Stimulated activated CD8-positive, alpha-beta memory T cell treated with anti-CD3 and anti-CD28 coated beads, Interleukin-4, amount 100 ng/mL, for 48 hours (primary cell): ENCODE measurements around the gene UPK1A.
"Not testable (repeated sequence)": the region's sequence is repeated elsewhere in the genome, so short reads cannot be mapped to it uniquely, and the experiment has no call there.

Experiments
- DNase-seq: peaks from one replicate; pipeline ENCODE4 v3.0.0-alpha.2; 2020

Gene UPK1A

DNA sequence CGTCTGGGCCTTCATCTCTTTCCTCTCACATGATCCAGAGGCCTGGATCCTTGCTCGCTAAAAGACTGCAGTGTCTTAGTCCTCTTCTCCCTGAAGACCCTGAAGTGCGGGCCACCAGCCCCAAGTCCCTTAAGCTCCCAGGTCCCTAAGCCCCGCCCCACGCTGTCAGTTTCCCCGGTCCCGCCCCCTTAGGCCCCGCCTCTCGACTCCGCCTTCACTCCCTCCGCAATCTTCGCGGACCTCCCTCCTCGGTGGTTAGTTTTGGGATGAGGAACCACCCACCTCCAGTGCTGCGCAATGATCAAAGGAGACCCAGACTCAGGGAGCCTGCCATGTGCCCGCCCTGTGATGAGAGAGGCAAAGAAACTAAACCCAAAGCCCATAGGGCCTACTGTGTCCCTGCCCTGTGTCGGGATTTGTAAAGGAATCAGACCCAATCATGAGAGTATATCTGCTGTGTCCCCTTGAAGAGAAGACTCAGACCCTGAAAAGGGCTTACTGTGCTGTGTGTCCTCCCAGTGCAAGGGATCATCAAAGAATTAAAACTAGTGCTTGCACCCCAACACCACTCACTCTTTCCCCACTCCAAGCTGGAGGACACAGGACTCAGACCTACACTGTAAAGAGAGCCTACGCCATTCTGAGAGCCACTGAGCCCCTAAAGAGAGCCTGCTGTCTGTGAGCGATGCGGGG is 21.2 kb upstream of the UPK1A start:
- DNase-seq = peak; percentile 98

DNA sequence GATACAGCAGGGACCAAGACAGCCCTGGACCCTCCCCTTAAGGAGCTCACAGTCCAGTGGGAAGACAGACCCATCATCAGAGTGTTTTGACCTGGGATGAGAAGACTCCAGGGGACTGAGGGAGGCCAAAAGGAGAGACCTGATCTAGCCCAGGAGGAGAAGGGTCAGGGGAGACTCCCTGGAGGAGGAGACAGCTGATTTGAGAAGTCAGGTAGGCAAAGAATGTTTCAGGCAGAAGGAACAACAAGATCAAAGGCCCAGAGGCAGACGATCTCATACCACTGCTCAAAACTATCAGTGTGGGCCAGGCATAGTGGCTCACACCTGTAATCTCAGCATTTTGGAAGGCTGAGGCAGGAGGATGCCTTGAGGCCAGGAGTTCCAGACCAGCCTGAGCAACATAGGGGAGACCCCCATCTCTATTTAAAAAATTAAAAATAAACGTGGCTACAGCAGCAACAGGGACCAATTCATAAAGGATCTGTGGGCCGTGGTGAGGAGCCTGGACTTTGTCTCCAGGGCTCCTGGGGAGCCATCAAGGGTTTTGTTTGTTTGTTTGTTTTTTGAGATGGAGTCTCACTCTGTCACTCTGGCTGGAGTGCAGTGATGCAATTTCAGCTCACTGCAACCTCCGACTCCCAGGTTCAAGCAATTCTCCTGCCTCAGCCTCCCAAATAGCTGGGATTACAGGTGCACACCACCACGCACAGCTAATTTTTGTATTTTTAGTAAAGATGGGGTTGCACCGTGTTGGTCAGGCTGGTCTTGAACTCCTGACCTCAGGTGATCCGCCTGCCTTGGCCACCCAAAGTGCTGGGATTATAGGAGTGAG is 20.4 kb upstream of the UPK1A start:
- DNase-seq = no peak

DNA sequence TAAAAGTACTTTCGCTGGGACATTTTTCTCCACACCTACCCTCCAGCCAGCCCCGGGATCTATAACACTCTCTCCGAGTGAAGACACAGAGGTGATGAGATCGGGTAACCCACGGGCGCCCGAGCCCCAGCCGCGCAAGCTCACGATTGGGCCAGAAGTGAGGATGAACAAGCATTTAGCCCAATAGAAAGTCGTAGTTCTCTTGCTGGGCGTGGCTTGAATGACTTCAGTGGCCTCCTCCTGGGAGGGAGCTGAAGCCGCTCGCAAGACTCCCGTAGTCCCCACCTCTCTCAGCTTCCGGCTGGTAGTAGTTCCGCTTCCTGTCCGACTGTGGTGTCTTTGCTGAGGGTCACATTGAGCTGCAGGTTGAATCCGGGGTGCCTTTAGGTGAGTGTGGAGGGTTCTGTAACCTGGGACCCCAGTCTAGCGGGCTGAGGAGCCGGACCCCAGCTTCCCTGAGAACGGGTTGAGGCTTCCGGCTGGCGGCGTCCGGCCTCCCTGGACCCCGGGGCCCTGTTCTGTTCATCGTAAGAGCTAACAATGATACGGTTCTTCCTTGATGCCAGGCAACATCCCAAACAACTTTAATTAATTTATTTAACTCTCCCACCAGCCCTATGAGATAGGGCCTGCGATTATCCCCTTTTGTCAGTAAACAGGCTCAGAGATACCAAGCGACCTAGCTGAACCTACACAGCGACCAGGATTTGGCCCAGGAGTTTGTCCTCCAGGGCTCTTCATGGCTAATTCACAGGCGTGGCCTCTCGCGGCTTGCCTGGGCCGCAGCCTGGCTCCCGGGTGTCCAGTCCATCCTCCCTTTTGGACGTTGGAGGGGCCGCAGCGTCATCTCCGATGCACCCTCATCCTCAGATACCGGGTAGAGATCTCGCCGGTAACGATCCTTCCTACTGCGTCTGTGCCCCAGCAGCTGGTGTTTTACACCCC is 18.0 kb upstream of the UPK1A start, which contains the start of gene COX6B1:
Gene COX6B1 (plus strand): TSS at position 307 of the 945 bp plus-strand sequence. CDS start 2,921 bp downstream, outside the sequence.
- peak; percentile 92 for DNase-seq

DNA sequence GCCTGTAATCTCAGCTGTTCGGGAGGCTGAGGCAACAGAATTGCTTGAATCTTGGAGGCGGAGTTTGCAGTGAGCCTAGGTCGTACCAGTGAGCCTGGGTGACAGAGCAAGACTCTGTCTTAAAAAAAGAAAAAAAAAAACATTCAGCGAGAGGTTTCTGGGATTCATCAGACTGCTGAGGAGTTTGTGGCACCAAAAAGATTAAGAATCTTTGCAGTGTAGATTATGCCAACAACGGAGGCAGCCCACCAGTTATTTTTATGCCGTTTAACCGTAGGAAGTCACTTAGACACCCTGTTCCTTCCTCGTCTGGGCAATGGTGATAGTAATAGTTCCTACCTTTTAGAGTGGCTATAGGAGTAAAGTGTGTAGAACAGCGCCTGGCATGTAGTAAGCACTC is 15.7 kb upstream of the UPK1A start:
- no peak for DNase-seq

DNA sequence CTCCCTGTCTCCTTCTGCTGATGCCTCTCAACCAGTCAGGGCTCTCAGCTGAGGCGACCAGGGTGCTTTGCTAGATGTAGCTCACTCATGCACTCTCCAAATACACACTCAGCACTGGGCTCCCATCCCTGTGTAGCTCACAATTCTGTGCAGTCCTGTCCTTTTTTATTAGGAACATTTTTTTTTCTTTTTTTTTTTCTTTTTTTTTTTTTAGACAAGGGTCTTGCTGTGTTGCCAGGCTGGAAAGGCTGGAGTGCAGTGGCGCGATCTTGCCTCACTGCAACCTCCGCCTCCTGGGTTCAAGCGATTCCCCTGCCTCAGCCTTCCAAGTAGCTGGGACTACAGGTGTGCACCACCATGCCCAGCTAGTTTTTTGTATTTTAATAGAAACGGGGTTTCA is 11.5 kb upstream of the UPK1A start:
- not testable (repeated sequence) for DNase-seq

DNA sequence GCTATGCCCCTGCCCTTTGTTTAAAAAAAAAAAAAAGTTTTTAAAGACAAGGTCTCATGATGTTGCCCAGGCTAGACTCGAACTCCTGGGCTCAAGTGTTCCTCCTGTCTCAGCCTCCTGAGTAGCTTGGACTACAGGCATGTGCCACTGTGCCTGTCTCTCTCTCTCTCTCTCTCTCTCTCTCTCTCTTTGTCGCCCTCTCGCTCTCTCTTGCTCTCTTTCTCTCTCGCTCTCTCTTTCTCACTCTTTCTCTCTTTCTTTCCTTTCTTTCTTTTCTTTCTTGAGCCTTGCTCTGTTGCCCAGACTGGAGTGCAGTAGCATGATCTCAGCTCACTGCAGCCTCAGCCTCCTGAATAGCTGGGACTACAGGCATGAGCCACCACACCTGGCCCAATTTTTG is 10.7 kb upstream of the UPK1A start:
- no peak for DNase-seq

DNA sequence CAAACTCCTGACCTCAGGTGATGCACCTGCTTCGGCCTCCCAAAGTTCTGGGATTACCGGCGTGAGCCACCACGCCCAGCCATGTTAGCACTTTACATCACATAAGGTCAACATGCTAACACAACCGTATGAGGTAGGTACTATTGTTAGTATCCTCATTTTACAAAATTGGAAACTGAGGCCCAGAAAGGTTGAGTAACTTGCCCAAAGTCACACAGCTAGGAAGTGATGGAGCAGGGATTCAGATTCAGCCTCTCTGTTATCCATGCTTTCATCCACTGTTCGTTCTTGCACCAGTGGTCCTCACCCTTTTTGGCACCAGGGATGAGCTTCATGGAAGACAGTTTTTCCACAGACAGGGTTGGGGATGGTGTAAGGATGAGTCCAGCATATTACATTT is 9.6 kb upstream of the UPK1A start:
- DNase-seq = no peak

DNA sequence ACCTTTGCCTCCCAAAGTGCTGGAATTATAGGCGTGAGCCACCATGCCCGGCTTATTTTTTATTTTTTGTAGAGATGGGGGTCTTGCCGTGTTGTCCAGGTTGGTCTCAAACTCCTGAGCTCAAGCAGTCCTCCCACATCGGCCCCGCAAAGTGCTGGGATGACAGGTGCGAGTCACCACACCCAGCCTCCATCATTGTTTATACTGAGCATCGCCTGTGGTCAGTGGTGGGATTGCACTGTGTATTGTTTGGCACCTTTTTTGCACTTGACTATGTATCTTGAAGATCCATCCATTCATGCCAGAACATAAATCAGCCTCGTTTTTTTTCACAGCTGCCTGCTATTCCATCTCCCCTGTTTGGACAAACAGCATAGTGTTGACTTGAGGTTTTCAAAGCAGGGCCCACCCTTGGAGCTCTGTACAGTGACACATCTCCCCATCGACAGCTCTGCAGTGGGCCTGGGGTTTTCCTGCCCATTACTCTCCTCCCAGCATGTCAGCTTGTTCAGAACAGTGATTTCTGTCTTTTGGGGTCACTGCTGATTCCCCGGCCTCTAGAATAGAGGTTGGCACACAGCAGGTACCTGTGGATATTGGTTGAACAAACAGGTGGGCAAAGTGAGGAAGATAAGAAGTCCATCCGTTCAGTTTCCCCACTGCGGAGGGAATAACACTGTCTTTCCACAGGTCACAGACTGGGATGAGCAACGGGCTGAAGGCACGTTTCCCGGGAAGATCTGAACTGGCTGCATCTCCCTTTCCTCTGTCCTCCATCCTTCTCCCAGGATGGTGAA is 8.2 kb upstream of the UPK1A start:
- no peak for DNase-seq

DNA sequence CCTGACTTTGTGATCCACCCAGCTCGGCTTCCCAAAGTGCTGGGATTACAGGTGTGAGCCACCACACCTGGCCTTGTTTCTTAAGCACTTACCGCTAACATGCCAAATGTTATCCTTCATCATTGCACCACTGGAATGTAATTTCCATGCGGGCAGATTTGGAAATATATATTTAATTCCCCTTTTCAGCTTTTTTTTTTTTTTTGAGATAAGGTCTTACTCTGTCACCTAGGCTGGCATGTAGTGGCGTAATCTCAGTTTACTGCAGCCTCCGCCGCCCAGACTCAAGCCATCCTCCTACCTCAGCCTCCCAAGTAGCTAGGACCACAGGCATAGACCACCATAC is 4.3 kb upstream of the UPK1A start:
- no peak for DNase-seq

DNA sequence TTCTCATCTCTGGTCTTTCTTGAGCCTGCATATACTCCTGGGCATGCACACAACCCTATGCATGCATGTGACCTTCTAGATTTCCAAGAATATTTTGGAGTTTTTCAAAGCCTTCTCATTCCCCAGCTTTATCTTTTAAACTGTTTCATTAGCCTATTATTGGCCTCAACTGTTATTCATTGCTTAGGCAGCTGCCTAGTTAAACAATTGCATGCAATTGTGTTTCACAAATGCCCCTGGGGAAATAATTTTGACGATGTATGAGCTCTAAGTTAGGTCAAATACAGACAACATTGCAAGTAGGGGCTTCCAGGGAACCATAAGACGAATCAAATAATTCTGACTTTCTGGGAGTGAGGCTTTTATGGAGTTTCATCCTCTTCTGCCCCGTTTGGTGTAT is 2.3 kb upstream of the UPK1A start:
- no peak for DNase-seq

DNA sequence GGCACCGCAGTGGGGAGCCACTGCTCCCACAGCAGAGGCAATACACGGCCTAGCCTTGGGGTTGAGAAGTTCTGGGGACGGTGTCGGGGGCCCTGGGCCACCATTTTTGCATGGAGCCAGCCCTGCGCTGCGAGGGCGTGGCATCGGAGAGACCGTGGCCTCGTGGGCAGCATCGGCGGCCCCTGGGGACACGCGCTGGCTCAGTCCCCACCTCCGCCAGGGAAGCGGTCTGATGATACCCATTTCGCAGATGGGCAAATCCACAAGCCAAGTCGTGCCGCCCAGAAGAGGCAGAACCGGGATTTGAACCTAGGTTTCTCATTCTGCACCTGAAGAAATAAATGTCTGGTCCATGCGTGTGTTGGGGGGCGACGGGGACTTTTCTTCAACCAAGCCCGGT is 1.2 kb upstream of the UPK1A start:
- DNase-seq = no peak

DNA sequence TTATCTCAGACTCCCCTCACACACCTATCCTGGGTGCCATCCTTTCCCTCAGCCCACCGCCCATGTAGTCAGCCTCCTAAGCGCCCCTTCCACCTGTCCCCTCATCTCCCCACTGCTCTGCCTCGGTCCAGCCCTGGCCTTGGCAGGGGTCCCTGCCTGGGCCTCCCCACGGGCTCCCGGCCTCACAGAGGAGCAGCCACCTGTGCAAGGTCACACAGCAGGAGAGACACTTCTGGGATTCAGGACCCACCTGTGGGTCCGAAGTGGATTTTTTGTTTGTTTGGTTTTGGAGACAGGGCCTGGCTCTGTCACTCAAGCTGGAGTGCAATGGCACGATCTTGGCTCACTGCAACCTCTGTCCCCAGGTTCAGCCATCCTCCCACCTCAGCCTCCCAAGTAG is 713 bp upstream of the UPK1A start:
- no peak for DNase-seq

DNA sequence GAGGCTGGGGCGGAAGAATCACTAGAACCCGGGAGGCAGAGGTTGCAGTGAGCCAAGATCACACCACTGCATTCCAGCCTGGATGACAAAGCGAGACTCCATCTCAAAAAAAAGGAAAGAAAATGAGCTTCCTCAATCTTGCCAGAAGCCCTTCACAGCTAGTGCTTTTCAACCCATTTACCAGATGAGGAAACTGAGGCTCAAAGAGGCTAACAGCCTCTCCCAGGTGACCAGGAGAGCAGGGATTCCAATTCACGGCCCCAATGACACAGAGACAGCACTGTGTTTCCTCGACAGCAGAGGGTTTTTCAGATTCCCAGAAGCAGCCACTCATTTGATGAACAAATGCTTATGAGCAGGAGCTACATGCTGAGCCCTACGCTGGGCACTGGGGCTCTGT is 3.2 kb downstream of the UPK1A start:
- DNase-seq = no peak

DNA sequence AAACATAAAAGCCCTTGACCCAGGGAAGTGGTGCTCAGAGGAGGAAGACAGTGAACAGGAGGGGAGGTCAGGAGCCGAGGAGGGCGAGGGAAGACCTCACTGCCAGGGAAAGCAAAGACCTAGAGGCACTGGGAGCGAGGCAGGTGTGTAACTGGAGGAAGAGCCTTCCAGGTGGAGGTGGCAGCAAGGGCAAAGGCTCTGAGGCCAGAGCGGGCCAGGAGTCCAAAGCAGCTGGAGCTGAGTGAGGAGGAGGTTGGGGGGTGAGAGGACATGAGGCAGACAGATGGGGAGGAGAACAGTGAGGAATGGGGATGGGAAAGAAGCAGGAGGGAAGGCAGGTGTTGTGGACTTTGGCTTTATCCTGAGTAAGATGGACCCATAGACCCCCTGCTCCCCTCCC is 3.7 kb downstream of the UPK1A start:
- no peak for DNase-seq

DNA sequence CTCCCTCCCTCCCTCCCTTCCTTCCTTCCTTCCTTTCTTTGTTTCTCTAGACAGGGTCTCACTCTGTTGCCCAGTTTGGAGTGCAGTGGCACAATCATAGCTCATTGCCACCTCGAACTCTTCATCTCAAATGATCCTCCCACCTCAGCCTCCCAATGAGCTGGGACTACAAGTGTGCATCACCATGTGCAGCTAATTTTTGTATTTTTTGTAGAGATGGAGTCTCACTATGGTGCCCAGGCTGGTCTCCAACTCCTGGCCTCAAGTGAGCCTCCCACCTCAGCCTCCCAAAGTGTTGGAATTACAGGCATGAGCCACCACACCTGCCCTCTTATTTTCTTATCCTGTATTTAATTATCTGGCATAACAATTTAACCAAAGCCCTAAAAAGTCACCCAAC is 4.4 kb downstream of the UPK1A start:
- DNase-seq = no peak

DNA sequence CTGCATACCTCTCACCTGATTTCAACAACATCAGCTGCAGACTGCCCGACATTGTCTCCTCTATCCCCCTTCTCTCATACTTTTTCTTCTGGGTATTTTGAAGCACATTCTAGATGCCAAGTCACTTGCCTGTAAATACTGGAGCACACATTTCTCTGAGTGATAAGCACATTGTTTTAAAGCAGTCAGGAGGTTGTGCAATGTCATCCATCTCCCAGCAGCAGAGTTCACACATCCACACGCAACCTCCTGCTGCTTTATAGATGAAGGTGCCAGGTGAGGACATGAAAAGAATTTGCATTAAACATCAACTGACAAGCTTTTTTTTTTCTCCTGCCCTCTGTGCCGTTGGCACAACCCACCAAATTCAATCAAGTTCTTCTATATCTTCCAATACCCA is 5.5 kb downstream of the UPK1A start:
- DNase-seq = no peak

DNA sequence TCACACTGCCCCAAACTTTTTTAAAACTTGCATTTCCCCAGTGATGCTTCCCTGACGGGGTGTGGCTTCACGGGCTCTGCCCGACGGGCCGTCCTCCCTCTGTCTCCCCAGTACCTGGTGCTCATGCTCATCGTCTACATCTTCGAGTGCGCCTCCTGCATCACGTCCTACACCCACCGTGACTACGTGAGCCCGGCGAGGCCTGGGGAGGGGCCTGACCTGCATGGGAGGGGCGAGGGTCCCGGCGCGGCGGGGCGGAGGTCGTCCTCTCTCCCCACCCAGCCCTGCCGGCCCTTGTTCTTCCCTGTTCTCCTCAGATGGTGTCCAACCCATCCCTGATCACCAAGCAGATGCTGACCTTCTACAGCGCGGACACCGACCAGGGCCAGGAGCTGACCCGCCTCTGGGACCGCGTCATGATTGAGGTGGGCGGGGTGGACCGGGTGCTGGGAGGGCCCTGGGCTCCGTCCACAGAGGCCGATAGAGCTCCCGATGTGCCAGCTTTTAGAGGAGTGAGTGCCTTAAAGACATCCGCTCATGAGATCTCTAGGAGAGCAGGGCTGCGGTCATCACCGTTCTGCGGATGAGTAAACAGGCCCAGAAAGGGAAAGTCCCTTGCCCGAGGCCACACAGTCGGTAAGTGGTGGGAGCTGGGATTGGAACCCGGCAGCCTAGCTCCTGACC is 6.9 kb downstream of the UPK1A start:
- DNase-seq = peak; percentile 72

DNA sequence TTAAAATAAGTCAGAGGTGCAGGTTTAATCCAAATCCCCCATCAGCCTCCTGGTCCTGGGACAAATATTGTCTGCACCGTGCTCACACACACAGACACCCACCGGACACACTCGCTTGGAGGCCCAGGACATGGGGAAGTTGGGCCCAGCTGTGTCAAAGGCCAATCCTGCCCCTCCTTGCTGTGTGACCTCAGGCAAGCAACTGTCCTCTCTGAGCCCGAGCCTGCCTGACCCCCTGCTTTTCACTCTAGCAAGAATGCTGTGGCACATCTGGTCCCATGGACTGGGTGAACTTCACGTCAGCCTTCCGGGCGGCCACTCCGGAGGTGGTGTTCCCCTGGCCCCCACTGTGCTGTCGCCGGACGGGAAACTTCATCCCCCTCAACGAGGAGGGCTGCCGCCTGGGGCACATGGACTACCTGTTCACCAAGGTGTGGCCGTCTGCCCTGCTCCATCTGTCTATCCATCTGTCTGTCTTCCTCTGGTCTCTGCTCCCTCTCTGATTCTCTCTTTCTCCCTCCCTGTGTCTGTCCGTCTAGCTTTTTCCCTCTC is 9.3 kb downstream of the UPK1A start:
- DNase-seq = no peak

DNA sequence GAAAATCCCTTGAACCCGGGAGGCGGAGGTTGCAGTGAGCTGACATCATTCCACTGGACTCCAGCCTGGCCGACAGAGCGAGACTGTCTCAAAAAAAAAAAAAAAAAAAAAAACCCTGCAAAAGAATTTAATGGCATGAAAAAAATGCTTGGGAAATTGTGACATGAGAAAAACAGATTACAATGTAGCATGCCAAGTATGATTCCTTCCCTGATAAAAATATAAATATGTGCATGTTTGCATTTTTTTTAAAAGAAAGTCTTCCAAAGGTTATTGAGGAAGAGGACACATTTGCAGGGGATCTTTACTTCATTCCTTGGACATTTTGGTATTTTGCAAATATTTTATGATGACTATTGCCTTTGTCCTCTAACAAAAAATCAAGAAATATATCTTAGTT is 23.5 kb downstream of the UPK1A start:
- no peak for DNase-seq

DNA sequence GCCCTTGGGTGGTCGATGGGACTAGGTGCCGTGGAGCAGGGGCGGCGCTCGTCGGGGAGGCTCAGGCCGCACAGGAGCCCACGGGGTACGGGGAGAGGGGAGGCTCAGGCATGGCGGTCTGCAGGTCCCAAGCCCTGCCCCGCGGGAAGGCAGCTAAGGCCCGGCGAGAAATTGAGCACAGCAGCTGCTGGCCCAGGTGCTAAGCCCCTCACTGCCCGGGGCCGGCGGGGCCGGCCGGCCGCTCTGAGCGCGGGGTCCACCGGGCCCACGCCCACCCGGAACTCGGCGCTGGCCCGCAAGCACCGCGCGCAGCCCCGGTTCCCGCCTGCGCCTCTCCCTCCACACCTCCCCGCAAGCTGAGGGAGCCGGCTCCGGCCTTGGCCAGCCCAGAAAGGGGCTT is 24.8 kb downstream of the UPK1A start:
- DNase-seq = not testable (repeated sequence)

DNA sequence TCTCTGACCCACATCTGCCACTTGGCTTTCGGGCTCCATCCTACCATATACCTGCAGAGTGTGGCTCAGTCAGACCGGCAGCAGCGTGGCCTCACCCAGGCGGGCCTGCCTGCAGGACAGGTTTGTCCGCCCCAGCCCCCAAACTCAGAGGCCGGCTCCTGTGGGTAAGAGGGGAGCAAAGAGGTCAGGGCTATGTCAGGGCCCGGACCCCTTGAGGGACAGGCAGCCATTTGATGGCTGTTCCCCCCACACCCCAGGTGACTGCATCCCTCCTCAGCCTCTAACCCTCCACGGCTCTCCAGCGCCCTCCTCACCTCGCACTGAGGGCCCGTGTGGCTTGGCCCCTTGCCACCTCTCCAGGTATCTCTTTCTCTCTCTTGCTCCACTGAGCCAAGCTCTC is 25.7 kb downstream of the UPK1A start:
- DNase-seq = no peak

DNA sequence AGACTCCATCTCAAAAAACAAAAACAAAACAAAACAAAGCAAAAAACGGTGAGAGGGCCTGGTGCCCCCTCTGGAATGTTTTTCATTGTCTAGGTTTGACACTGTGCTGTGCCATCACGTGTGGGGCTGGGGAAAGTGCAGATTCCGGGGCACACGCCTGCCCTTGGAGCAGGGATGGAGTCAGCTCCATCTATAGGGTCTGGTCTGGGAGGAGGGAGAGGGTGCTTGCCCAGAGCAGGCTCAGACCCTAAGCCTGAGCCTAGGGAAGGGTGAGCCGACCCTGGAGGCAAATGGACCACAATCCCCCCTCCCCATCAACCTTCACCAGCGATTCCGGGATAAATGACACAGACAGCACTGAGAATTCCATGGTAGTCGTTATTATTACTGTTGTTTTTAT is 27.1 kb downstream of the UPK1A start:
- DNase-seq = no peak
